NCI-H2081 (cell line): ENCODE results near the gene ZAR1L.

Experiments used
- DNase-seq, 2 experiments: peaks; one replicate each; lab custom pipeline; 2025; lab: John Stamatoyannopoulos, UW

Gene ZAR1L

GRCh38 chr13:32300920-32301319 is 14.2 kb downstream of the ZAR1L start:
- no peak for DNase-seq

GRCh38 chr13:32300406-32300805 is 14.8 kb downstream of the ZAR1L start:
- no peak for DNase-seq

GRCh38 chr13:32299893-32300292 is 15.3 kb downstream of the ZAR1L start:
- DNase-seq, result no peak

GRCh38 chr13:32298695-32299094 is 16.5 kb downstream of the ZAR1L start:
- no peak for DNase-seq

- no peak for DNase-seq
These were observed 18.0 kb downstream of the ZAR1L start for GRCh38 chr13:32297206-32297605.

- DNase-seq, result no peak
These were observed 29.6 kb downstream of the ZAR1L start for GRCh38 chr13:32285633-32285965.

GRCh38 chr13:32284927-32285632 is 30.1 kb downstream of the ZAR1L start:
- no peak for DNase-seq

- DNase-seq, result no peak
These were observed 33.0 kb downstream of the ZAR1L start for GRCh38 chr13:32282096-32282711.

- no peak for DNase-seq
These were observed 34.1 kb downstream of the ZAR1L start for GRCh38 chr13:32281096-32281495.

- DNase-seq, result no peak
These were observed 36.7 kb downstream of the ZAR1L start for GRCh38 chr13:32278426-32278825.

- no peak for DNase-seq
These were observed 37.3 kb downstream of the ZAR1L start for GRCh38 chr13:32277839-32278238.

- no peak for DNase-seq
These were observed 43.0 kb downstream of the ZAR1L start for GRCh38 chr13:32272021-32272683.

GRCh38 chr13:32267836-32268439 is 47.2 kb downstream of the ZAR1L start:
- peak in 1 of 2 experiments; percentile 35 for DNase-seq

- DNase-seq, result no peak
These were observed 49.0 kb downstream of the ZAR1L start for GRCh38 chr13:32266130-32266529.

- DNase-seq, result no peak
These were observed 49.4 kb downstream of the ZAR1L start for GRCh38 chr13:32265726-32266125.

GRCh38 chr13:32264407-32264806 is 50.8 kb downstream of the ZAR1L start:
- no peak for DNase-seq

- no peak for DNase-seq
These were observed 52.5 kb downstream of the ZAR1L start for GRCh38 chr13:32262619-32263018.

GRCh38 chr13:32262165-32262564 is 53.0 kb downstream of the ZAR1L start:
- no peak for DNase-seq

- peak in 1 of 2 experiments; percentile 2 for DNase-seq
These were observed 53.6 kb downstream of the ZAR1L start for GRCh38 chr13:32261567-32261966.

- DNase-seq, result no peak
These were observed 56.0 kb downstream of the ZAR1L start for GRCh38 chr13:32259116-32259515.

GRCh38 chr13:32257649-32258048 is 57.5 kb downstream of the ZAR1L start:
- peak in 1 of 2 experiments; percentile 12 for DNase-seq

GRCh38 chr13:32256243-32256642 is 58.9 kb downstream of the ZAR1L start:
- DNase-seq, result no peak

- peak in 1 of 2 experiments; percentile 6 for DNase-seq
These were observed 59.4 kb downstream of the ZAR1L start for GRCh38 chr13:32255724-32256109.
